Putamen (tissue), 1 donor: Measurements from ENCODE around the gene MAPK7.

ENCODE experiments used
- DNase-seq: peaks from one replicate; pipeline ENCODE4 v3.0.0-alpha.2; 2016; ENCODE audit warnings: low spot score

MAPK7 gene

GRCh38 chr17:19401321-19402010, 23.2 kb downstream of the MAPK7 start:
- DNase-seq = no peak

- DNase-seq = no peak
Observed at GRCh38 chr17:19402171-19402570, 23.9 kb downstream of the MAPK7 start.

GRCh38 chr17:19403021-19403420, 24.7 kb downstream of the MAPK7 start:
- DNase-seq = no peak

GRCh38 chr17:19404264-19404663, 26.0 kb downstream of the MAPK7 start:
- no peak for DNase-seq

- no peak for DNase-seq
Observed at GRCh38 chr17:19405114-19405513, 26.8 kb downstream of the MAPK7 start.

GRCh38 chr17:19407601-19408345, 29.5 kb downstream of the MAPK7 start:
- no peak for DNase-seq

GRCh38 chr17:19408346-19408710, 30.0 kb downstream of the MAPK7 start:
- no peak for DNase-seq

GRCh38 chr17:19409066-19409465, 30.8 kb downstream of the MAPK7 start:
- DNase-seq = no peak

GRCh38 chr17:19409509-19409908, 31.2 kb downstream of the MAPK7 start:
- peak; percentile 70 for DNase-seq

GRCh38 chr17:19410091-19410490, 31.8 kb downstream of the MAPK7 start:
- DNase-seq = no peak

GRCh38 chr17:19410875-19411620, 32.8 kb downstream of the MAPK7 start, which contains the start of gene RNF112:
TSS of gene RNF112 (plus strand) at chr17:19411232. CDS start at chr17:19411409, 177 bp downstream.
- peak; percentile 69 for DNase-seq

- no peak for DNase-seq
Observed at GRCh38 chr17:19411631-19412030, 33.3 kb downstream of the MAPK7 start.

- DNase-seq = no peak
Observed at GRCh38 chr17:19412510-19412909, 34.2 kb downstream of the MAPK7 start.

- no peak for DNase-seq
Observed at GRCh38 chr17:19412984-19413383, 34.7 kb downstream of the MAPK7 start.

- no peak for DNase-seq
Observed at GRCh38 chr17:19413761-19414160, 35.5 kb downstream of the MAPK7 start.

GRCh38 chr17:19414396-19415280, 36.3 kb downstream of the MAPK7 start:
- DNase-seq = no peak

GRCh38 chr17:19415311-19415710, 37.0 kb downstream of the MAPK7 start:
- no peak for DNase-seq

- DNase-seq = no peak
Observed at GRCh38 chr17:19415806-19416775, 37.8 kb downstream of the MAPK7 start.

GRCh38 chr17:19417611-19418010, 39.3 kb downstream of the MAPK7 start:
- no peak for DNase-seq

GRCh38 chr17:19418251-19418992, 40.1 kb downstream of the MAPK7 start:
- no peak for DNase-seq
